COLO668 (cell line): Measurements from ENCODE around the gene NRXN2.

Experiments
- DNase-seq: peaks from one replicate; lab custom pipeline; 2025; ENCODE audit not compliant: unreplicated experiment; lab: John Stamatoyannopoulos, UW

NRXN2 gene

GRCh38 chr11:64722141-64723065 is 594 bp downstream of the NRXN2 start:
- DNase-seq = no peak

DNA sequence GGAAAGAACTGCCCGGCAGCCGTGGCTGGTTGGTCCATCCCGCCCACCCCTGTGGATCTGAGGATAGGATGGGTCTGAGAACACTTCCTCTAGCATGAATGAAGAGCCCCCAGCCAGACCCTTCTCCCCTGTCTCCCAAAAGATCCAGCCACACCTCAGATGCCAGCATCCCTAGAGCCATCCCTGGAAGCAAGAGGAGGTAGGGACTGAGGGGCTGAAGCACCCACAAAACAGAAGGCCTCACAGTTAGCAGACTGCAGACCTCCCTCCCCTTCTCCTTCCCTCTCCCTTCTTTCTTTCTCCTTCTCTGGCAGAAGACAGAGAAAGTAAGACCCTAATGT is 1.7 kb downstream of the NRXN2 start:
- no peak for DNase-seq

DNA sequence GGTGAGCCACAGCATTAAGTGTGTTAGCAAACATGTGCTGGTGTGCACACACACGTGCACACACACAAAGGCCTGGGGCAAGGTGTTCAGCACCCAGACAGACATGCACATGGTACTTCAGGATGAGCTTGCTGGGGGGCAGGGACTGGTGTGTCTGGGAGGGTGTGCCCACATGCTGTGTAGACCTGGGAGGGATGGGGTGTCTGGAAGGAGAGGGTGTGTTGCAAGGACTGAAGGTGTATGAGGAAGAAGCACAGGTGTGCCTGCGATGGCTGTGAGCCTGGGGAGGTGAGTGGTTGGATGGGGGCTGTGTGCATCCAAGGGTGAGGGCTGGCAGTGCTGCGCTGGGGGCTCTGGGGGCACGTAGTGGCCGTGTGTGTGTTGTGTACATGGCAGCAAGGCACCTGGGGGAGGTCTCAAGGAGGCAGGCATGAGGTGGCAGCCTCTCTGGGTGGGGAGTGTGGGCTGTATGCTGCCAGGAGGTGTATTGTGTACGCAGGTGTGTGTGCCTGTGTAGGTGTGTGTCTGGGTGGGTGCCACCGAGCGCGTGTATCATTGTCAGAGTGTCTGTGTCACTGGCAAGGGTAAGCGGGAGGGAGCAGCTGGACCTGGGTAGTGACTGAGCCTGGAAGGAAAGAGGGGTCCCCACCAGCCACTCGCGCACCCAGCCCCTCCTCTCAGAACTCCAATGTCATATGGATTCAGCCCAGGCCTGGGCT is 2.2 kb downstream of the NRXN2 start:
- no peak for DNase-seq

DNA sequence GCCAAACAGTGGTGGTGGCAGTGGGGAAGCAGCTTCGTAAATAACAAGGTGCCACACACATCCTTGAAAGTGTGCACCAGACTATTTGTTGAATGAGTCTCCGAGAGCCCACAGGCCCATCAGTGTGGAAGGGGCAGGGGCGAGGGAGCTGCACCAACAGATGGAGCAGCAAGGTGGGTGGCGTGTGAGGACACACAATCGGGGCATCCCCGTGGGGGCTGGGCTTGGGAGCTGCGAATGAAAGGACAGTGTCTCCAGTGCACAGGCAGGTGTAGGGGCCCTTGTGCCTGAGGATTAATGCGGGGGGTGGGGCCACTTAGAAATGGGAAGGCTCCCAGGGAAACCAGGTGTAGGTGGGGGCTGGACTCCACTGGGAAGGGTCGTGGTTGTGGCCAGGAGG is 2.8 kb downstream of the NRXN2 start:
- DNase-seq = no peak

- no peak for DNase-seq
These were observed 3.6 kb downstream of the NRXN2 start for GRCh38 chr11:64719406-64719805.

- DNase-seq = no peak
These were observed 4.2 kb downstream of the NRXN2 start for GRCh38 chr11:64718780-64719124.

GRCh38 chr11:64718084-64718779 is 4.8 kb downstream of the NRXN2 start:
- DNase-seq = no peak

DNA sequence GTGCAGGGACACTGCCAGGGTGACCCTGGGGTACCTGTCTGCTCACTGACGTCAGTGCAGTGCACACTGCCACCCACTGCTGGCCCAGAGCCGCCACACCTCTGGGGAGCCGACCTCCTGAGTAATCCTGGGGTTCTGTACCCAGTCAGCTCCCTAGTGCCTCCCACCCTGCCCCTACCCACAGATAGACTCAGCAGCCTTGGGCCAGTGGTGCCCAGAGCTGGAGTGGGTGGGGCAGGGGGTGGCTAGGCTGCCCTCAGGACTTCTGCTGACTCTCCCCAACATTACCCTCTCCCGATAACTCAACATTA is 5.8 kb downstream of the NRXN2 start:
- DNase-seq = no peak

DNA sequence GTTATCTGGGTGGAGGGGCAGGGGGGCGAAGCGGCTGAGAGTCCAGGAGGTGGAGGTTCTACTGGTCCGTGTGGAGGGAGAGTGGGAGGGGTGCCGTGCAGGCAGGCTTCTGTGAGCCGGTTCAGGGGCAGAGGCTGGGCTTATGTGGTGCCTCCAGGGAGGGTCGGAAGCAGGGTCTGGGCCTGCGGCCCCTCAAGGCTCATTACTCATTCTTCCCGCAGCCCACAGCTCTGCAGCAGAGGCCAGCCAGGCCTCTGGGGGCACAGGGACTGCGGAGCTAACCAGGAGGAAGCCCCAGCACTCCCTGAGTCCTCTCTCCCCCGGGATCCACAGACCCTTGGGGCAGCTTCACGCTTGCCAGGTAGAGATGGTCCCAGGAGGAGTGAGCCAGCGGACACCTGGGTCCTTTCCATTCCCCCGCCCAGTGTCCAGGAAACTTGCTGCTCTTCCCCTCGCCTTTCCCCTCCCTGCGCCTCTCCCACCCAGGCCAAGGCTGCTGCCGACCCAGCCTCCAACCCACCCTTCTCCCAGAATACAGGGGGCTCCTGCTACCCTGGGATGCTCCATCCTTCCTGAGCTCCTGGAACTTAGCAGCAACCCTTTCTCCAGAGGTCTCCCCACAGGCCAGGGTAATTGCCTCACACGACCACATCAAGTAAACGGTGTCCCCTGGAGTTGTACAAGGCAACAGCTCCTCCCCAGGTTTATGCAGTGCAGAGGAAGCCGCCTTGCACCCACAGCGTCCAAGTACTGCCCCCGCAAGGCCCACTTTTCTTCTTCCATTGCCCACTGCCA is 6.3 kb downstream of the NRXN2 start:
- no peak for DNase-seq

DNA sequence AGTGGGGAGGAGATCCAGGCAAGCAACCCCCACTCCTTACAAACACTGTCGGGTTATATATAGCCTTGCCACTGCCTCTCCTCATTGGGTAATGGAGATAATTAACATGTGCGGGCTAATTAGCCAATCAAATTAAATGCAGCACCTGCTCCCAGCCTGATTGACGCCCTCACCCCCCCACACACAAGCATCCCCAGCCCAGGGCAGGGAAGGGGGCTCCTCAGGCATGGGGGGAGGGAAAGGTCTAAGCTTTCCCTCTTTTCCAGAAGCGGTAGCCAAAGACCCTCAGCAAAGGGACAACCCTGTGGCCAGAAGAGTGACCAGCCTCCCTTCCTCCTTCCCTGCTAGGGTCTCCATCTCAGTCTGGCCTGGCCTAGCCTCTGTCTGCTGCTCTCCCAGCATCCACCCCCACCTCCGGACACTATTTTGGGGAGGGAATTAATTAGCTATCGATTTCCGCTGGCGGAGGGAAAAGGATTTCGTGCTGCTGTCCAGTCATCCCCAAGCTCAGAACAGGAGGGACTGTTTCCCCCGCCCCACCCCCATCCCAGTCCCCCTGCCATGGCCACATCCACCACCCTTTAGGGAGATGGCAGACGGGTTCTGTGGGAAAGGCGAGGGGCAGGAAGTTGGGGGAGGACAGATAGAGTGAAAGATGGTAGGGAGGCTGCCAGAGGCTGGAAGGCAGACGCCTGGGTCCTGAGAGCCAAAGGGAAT is 7.1 kb downstream of the NRXN2 start:
- no peak for DNase-seq

DNA sequence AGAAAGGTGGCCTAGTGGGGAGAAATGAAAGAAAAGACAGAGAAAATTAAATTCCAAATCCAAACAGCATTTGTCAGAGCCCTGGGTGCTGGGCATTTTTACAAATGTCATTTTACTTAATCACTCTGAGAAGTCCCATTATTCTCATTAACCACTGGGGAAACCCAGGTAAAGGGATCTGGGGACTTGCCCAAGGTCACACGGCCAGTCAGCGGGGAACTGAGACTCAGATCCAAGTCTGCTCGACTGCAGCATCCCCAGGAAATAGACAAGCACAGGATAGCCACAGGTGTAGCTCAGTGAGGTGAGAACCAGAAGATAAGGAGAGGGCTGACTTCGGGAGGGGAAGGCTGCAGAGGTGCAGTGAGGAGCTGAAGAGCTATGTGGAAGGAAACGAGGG is 7.9 kb downstream of the NRXN2 start:
- DNase-seq = no peak

GRCh38 chr11:64714666-64715065 is 8.3 kb downstream of the NRXN2 start:
- DNase-seq = no peak

DNA sequence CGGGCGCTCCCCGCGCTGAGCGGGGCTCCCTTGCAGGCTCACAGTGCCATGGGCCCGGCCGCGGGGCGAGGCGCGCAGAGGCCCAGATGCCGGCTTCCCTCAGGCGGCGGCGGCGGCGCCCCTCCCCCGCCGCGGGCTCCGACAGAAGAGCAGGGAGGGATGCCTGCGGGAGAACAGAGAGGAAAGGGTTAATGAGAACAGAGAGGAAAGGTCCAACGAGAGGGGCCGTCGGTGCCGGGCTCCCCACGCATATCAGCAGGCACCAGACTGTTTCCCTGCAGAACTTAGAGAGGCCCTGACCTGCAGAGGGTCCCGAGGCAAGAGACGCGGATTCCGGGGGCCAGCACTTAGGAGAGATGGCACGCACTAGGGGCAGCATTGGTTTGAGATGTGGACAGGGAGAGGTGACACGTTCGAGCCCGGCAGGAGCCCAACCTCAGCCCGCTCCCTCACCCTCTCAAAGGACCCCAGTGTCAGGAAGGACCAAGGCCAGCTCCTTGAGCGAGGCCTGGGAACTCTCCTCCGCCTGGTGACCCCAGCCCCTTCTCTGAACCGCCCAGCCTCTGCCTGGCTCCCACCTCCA is 9.1 kb downstream of the NRXN2 start:
- peak; percentile 22 for DNase-seq

DNA sequence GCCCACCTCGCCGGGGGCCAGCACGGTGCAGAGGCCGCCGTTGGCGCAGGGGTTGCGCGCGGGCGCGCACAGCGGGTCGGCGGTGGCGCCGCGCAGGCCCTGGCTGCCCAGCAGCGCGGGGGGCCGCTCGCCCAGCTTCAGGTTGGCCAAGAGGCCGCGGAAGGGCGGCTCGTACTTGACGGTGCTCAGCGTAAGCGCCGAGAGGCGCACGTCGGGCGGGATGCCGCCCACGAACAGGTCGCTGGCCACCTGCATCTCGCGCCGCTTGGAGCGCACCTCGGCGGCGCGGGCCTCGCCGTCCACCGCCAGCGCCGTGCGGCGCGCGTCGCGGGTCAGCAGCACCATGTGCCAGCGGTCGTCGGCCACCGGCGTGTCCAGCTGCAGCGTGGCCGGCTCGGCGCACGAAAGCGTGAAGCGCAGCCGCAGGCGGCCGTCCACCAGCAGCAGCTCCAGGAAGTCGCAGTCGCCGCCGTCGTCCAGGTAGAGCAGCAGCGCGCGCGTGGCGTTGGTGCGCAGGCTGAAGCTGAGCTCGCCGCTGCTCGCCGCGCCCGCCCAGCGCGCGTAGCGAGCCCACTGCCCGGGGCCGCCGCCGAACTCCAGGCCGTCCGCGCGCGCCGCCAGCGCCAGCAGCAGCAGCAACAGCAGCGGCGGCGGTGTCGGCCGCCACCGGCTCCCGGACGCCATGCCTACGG is 9.8 kb downstream of the NRXN2 start:
- DNase-seq = peak; percentile 61

GRCh38 chr11:64712430-64713015 is 10.5 kb downstream of the NRXN2 start:
- DNase-seq = no peak

DNA sequence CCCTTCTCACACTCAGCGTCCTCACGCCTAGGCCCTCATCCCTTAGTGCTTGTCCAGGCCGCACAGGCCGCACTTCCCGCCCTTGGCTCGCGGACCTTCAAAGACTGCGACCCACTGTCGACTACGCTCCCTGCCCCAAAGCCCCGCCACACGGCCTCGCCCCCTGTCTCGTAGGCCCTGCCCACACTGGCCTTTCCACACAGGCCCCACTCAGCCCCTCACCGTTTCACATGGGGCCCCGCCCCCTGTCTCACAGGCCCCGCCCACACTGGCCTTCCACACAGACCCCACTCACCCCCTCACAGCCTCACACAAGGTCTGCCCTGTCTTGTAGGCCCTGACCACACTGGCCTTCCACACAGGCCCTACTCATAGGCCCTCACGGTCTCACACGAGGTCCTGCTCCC is 11.0 kb downstream of the NRXN2 start:
- DNase-seq = no peak

- DNase-seq = no peak
These were observed 11.7 kb downstream of the NRXN2 start for GRCh38 chr11:64711138-64711955.

DNA sequence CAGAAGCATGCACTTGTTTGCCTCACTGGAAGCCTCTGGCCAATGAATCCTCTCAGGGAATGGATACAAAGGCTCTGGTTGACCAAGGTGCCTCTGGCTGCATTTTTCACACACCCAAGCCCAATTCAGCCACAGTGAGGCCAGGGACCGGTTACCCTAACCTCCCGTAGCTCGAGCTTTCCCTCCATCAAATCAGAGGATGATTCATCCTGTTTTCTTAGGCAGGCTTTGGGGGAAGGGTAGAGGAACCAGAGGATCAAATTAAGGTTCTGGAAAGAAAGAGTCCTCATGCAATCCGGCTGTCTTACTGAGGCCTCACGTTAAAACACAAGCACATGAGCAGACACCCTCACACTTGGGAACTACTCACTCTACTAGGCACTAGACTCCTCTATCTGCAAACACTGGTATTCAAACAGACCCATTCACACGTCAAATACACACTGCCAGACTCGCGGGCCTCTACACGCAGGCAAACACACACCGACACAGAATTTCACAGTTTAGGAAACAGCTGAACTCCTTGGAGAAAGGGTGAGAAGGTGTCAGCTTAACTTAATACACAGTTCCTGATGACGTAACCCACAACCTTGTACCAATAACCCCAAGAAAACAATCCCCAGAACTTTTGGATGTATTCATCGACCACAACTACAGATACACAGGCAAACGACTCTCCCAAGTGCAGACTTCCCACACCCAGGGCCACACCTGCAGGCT is 12.4 kb downstream of the NRXN2 start:
- no peak for DNase-seq
